GM21390 (cell line): ENCODE data around the gene ZMIZ1.
"Not testable (repeated sequence)": the region's sequence is repeated elsewhere in the genome, so short reads cannot be mapped to it uniquely, and the experiment has no call there.

Source experiments
- ATAC-seq: cut with Tn5 transposase; IDR thresholded peaks from one replicate; pipeline ENCODE4 v1.9.1; 2021; ENCODE audit not compliant: unreplicated experiment

ZMIZ1 gene

GRCh38 chr10:79279047-79279446 lies 210.3 kb downstream of the ZMIZ1 start:
- ATAC-seq, result not testable (repeated sequence)

DNA sequence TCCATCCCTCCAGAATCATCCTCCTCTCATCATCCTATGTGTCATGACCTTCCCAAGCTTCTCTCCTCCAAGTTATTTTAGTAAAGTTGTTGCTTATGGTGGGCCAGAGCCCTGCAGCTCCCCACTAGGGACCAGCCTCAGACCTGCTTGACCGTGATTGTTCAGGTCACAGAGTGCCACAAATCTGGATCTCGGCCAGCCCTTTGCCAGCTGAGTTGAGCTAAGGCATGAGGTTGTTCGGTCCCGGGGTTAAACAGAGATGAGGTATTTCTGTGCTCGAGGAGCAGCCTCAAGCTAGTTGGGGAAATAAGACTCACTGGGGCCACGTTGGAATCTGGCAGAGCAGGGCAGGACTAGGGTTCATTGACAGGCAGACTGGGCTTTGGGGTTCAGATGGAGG lies 212.2 kb downstream of the ZMIZ1 start:
- ATAC-seq, result no peak

GRCh38 chr10:79282388-79282787 lies 213.6 kb downstream of the ZMIZ1 start:
- ATAC-seq, result no peak

DNA sequence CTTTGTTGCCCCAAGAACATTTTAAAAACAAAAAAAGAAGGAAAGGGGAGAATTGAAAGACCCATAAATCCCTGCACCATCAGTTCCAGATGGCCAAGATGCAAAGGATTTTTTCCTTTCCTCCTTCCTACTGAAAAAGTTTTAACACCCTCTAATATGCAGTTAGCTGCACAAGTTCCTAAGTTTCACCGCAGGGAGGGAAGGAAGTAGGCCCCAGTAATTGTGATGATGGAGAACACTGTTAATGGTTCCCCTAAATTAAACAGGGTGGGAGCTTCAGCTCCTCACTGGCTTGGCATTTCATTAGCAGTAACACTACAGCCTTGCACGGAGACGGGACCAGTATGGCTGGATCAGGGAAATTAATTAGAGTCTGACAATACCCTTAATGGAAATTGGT lies 214.8 kb downstream of the ZMIZ1 start:
- ATAC-seq, result no peak

DNA sequence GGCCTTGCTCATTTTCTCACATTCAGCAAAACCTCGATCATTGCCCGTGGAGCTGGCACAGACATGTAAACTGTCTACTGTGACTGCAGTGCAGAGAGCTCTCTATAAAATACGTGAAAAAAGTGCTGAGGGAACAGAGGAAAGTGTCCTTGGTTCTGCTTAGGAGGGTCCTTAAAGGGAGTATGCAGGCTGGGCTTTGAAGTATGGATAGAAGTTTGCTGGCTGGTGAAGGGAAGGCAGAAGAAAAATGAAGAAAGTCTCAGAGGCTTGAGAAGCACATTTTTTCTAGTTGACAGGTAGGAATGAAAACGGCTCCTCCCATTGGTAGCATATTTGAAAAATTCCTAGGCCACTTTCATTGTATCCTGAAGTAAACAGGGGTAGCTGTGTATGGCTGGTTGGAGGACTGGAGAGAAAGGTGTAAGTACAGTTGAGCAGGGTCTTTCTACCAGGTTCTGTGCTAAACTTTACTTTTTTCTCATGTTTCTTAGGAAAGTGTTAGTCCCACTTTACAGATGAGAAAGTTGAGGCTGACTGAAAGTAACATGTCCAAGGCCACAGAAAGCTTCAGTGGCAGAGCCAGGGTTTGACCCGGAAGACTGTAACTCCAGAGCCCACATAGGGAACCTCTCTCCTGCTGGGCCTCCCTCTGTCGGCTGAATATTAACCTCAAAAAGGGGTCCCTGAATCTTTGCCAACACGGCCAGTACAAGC lies 215.5 kb downstream of the ZMIZ1 start:
- ATAC-seq, result no peak

GRCh38 chr10:79285315-79286197 lies 216.8 kb downstream of the ZMIZ1 start:
- ATAC-seq, result peak; percentile 70

DNA sequence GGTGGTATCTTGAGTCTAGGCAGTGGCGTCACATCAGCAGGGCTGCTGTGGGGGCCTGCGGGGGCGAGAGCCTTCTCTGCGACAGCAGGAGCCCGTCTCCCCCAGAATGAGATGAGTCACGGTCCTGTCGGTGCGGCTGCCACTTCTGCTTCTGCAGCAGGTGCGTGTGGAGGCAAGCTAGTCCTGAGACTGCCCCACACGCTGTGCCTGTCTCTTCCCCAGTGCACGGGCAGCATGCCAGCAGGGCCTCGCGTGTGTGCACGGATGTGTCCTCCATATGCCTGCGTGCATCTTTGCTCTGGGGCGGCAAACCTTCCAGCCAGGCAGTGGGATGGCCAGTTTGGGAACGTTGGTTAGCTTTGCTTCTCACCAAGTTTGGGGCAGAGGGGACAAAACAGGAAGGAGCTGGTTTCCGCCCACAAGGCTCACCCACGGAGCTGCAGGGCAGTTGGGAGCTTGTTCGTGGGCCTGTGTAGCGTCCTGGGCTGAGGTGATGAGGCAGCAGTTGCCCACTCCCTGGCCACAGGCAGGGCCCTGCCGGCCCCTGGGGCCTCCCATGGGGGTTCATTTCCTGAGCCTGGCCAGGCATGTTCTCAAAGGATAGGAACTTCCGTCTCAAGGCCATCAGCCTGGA lies 217.7 kb downstream of the ZMIZ1 start:
- peak; percentile 81 for ATAC-seq

DNA sequence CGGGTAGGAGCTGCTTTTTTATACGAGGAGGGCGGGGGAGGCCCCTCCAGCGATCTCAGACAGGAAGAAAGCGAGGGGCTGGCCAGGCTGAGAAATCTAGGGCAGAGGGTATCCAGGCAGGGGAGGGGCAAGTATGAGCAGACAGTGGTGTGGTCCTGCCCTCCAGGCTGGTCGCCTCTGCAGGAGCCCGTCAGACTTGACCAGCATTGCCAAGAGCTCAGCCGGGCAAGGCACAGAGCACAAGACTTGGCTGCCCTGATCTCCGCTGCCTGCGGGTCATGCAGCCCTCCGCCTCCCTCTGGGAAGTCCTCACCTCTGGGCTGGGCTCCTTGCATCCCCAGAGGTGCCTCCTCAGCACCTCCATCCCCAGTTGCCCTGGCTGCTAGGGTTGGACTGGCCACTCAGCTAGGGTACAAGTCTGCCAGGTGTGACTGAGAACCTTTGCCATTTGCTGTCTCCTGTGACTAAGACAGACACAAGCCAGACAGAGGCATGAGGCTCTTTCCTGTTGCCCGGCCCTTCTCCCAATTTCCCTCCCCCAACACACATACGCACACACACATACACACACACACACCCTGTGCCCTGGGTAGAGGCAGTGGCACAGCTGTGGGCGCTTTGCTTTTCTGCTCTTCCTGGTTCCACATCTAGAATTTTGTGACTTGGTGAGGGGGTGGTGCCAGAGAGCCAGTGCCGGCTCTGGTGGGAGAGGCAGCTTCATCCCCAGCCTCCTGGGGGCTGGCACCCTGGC lies 219.4 kb downstream of the ZMIZ1 start:
- no peak for ATAC-seq

DNA sequence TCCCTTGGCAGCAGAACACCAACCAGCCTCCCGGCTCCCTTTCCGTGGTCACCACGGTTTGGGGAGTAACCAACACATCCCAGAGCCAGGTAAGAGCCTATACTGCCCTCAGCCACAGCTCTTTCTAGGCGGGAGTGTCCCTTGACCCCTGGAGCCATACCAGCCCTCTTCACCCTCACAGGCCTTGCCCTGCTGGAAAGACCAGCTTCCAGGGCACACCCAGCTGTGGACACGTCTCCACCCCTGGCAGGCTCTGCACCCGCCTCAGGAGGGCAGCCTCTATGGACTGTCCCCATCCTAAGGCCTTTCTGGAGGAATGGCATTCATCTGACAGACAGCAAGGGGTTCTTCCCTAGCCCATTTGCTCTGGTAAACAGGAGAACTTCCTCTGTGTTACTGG lies 221.0 kb downstream of the ZMIZ1 start:
- ATAC-seq, result no peak

DNA sequence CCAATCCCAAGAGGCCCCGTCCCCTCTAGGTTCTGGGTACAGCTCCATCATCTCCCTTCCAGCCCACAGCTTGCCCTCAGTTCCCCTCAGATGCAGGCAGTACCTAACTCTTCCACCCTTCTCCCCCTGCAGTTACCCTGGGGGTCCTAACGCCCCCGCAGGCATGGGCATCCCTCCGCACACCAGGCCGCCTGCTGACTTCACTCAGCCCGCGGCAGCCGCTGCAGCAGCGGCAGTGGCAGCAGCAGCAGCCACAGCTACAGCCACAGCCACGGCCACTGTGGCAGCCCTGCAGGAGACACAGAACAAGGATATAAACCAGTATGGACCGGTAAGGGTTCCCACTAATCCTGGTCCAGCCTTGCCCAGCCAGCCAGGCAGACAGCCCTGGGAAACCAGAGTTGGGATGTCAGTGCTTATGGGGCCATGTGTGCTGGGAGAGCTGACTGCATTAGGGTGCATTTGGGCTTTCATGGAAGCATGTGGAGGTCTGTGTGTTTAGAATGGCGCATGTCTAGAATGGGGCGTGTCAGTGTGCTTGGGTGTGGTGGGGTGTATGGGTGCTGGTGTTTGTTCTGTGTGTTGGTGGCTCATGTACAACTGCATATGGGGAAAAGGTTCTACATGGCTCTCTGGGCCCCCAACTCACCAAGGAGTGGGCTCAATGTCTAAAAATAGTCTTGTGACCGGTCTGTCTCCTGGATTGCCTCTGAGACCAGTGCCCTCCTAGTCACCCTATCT lies 223.4 kb downstream of the ZMIZ1 start:
- ATAC-seq, result no peak

- ATAC-seq, result no peak
Observed at GRCh38 chr10:79292891-79293746, 224.4 kb downstream of the ZMIZ1 start.

DNA sequence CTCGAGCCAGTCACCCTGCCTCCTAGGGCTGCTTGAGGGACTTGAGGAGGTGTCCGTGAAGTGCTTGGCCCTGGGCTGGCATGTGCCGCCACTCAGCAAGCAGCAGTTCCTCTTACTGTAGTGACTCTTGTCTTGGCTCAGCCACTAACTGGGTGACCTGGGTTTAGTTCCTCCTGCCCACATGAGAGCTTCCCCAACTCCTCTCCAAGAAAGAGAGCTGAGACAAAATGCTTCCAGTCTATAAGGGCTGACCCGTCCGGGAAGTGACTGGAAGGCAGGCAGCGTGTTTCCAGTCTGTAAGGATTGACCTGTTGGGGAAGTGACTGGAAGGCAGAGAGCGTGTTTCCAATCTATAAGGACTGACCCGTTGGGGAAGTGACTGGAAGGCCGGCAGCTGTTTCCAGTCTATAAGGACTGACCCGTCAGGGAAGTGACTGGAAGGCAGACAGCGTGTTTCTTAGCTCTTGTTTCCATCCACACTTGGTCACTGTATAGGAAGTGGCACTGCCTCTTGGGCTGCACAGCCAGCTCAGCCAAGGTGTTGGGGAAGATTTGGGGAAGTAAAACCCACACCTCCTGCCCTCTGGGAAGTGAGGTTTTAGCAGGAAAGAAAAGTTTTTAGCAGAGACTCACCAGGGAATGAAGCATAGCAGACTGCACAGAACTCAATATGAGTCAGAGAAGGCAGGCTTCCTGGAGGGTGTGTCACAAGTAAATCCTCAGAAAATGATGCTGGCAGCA lies 225.2 kb downstream of the ZMIZ1 start:
- no peak for ATAC-seq

- ATAC-seq, result no peak
Observed at GRCh38 chr10:79295563-79295962, 226.8 kb downstream of the ZMIZ1 start.

DNA sequence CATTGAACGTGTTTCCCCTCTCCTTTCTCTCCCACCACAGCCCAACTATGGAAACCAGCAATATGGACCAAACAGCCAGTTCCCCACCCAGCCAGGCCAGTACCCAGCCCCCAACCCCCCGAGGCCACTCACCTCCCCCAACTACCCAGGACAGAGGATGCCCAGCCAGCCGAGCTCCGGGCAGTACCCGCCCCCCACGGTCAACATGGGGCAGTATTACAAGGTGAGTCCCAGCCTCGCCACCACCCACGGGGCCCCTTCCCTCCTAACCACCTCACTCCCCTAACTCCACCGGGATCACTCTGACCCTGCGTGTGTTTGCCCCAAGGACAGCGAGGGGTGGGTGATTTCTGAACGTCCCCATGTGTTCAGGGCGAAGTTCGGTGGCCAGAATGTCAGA lies 227.7 kb downstream of the ZMIZ1 start:
- no peak for ATAC-seq

GRCh38 chr10:79298403-79299244 lies 229.9 kb downstream of the ZMIZ1 start:
- no peak for ATAC-seq

DNA sequence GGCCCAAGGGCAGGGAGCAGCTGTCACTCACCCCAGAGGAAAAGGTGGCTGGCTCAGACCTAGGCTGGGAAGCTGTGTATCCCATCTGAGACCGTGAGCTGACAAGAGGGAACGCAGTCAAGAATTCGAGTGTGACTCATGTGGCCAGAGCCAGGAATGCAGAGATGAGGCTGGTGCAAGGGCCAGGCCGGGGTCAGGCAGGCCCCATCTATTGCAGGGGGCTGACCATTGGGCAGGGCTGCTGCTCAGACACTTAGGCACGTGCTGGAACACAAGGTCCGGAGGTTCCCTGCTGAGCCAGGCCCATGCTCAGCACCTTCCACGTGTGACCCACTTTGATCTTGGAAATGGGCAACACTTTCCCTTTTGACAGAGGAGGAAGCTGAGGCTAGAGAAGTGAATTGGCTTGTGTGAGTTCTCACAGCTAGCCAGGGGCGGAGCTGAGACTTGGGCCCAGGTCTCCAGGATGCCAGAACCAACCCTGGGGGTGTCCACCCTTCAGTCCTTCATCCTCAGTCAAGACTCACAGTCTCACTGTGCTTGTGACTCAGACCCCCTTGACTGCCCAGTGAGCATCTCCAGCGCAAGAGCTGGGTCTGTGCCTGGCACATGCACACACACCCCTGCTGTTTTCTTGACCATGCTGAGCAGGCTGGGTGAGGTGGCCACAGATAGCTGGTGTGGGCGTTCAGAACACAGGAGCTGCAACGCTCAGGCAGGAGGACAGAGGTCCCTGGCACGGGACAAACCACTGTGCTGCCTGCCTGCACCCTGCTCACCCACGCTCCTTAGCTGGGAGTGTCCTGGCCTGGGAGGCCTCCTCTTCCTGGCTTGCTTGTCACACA lies 230.9 kb downstream of the ZMIZ1 start:
- no peak for ATAC-seq

- no peak for ATAC-seq
Observed at GRCh38 chr10:79300711-79301110, 231.9 kb downstream of the ZMIZ1 start.
